PFSK-1 (cell line): ENCODE measurements around the gene AP5Z1.

Experiments
- FOXP2 ChIP-seq: optimal IDR thresholded peaks from 2 replicates; pipeline ENCODE3; 2011; ENCODE audit warnings: borderline replicate concordance, control low read depth, inconsistent platforms; ENCODE audit not compliant: insufficient read depth; ENCODE audit errors: extremely low read length, extremely low read depth
- POLR2AphosphoS5 ChIP-seq: IDR thresholded peaks from 2 replicates; pipeline ENCODE4 v1.6.1; 2012; ENCODE audit warnings: low read depth, mild to moderate bottlenecking, control low read depth, low read length, moderate library complexity
- SIN3A ChIP-seq: IDR thresholded peaks from 2 replicates; pipeline ENCODE4 v1.6.1; 2012; ENCODE audit warnings: mild to moderate bottlenecking, low read length, moderate library complexity, borderline replicate concordance; ENCODE audit not compliant: insufficient read depth
- TAF1 ChIP-seq: IDR thresholded peaks from 2 replicates; pipeline ENCODE4 v1.6.1; 2012; ENCODE audit warnings: low read length, control low read depth, borderline replicate concordance; ENCODE audit not compliant: insufficient read depth
- TF ChIP-seq, protein P1 (sequence below), 2 experiments: IDR thresholded peaks; 2 replicates each; pipeline versions ENCODE4 v1.6.1 to v1.8.0; 2011 to 2012; ENCODE audit warnings: low read depth in 2 of 2, low read length in 2 of 2, control low read depth in 1 of 2, inconsistent platforms in 1 of 2, mild to moderate bottlenecking in 1 of 2, moderate library complexity in 1 of 2; ENCODE audit not compliant: insufficient read depth in 1 of 2

The AP5Z1 gene

DNA sequence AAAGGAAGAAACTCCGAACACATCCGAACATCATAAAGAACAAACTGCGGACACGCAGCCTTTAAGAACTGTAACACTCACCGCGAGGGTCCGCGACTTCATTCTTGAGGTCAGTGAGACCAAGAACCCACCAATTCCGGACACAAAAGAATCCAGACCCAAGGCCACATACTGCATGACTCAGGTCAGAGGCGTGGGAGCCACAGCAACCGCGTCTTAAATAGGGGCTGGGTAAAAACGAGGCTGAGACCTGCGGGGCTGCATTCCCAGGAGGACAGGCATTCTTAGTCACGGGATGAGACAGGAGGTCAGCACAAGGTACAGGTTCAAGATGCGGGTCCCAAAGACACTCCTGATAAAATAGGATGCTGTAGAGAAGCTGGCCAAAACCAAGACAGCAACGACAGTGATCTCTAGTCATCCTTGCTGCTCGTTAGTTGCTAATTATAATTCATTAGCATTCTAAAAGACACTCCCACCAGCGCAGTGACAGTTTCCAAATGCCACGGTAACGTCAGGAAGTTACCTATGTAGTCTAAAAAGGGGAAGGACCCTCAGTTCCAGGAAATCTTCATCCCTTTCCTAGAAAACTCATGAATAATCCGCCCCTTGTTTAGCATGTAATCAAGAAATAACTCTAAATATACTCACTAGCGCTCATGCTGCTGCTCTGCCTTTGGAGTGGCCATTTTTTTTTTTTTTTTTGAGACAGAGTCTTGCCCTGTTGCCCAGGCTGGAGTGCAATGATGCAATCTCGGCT, 19.3 kb downstream of the AP5Z1 start:
- no peak for TF ChIP-seq TAF1
- TF ChIP-seq FOXP2 = no peak
- TF ChIP-seq SIN3A = no peak
- TF ChIP-seq, protein P1, sequence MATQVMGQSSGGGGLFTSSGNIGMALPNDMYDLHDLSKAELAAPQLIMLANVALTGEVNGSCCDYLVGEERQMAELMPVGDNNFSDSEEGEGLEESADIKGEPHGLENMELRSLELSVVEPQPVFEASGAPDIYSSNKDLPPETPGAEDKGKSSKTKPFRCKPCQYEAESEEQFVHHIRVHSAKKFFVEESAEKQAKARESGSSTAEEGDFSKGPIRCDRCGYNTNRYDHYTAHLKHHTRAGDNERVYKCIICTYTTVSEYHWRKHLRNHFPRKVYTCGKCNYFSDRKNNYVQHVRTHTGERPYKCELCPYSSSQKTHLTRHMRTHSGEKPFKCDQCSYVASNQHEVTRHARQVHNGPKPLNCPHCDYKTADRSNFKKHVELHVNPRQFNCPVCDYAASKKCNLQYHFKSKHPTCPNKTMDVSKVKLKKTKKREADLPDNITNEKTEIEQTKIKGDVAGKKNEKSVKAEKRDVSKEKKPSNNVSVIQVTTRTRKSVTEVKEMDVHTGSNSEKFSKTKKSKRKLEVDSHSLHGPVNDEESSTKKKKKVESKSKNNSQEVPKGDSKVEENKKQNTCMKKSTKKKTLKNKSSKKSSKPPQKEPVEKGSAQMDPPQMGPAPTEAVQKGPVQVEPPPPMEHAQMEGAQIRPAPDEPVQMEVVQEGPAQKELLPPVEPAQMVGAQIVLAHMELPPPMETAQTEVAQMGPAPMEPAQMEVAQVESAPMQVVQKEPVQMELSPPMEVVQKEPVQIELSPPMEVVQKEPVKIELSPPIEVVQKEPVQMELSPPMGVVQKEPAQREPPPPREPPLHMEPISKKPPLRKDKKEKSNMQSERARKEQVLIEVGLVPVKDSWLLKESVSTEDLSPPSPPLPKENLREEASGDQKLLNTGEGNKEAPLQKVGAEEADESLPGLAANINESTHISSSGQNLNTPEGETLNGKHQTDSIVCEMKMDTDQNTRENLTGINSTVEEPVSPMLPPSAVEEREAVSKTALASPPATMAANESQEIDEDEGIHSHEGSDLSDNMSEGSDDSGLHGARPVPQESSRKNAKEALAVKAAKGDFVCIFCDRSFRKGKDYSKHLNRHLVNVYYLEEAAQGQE (IDR thresholded peaks at IDR 0.05; ENCODE audit: insufficient read depth in 1 of 2, low read depth in 2 of 2, low read length in 2 of 2) = no peak

DNA sequence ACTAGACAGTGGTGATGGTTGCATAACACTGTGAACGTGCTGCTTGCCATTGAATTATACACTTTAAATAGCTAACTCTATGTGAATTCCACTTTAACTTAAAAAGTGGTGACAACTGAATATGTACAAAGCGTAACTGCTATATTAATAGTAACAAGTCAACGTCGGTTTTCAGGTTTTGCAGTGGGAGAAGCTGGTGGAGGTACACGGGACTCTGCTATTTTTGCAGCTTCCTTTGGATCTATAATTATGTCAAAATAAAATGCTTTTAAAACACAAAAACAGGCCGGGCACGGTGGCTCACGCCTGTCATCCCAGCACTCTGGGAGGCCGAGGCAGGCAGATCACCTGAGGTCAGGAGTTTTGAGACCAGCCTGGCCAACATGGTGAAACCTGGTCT, 21.0 kb downstream of the AP5Z1 start:
- TF ChIP-seq, protein P1 (IDR thresholded peaks at IDR 0.05; ENCODE audit: insufficient read depth in 1 of 2, low read depth in 2 of 2, low read length in 2 of 2) = no peak
- no peak for TF ChIP-seq TAF1
- no peak for TF ChIP-seq POLR2AphosphoS5
- no peak for TF ChIP-seq FOXP2
- TF ChIP-seq SIN3A = no peak

DNA sequence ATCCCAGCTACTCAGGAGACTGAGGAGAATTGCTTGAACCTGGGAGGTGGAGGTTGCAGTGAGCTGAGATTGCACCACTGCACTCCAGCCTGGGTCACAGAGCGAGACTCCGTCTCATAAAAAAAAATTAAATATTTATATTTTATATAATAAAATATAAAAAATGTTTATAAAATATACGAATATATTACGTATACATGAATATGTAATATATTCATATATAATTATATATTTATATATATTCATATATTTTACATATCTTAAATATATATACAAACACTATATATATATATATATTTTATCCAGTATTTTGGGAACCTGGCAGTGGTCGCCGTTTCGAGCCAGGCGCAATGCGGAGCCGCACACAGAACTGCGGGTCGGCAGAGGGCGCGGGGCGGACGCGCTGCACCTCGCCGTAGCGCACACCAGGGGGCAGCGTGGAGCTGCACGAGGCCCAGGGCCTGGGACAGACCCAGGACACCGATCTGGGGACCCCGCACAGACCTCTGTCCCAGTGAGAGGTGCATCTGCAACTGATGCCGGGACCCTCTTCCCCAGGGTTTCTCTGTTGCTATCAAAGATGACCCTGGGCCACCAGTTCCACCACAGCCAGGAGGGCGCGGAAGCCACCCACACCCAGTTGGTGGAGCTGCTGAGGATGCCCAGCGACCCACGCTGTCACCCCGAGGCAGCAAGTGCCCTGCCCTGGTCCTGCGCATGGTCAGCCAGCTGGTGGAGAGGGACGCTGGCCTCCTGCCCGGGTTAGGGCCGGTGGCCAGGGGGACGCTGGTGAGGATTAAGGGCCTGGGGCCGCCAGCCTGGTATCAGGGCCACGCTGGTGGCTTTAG, 22.7 kb downstream of the AP5Z1 start:
- TF ChIP-seq FOXP2 (peak; percentile 77), TAF1 (no peak)

DNA sequence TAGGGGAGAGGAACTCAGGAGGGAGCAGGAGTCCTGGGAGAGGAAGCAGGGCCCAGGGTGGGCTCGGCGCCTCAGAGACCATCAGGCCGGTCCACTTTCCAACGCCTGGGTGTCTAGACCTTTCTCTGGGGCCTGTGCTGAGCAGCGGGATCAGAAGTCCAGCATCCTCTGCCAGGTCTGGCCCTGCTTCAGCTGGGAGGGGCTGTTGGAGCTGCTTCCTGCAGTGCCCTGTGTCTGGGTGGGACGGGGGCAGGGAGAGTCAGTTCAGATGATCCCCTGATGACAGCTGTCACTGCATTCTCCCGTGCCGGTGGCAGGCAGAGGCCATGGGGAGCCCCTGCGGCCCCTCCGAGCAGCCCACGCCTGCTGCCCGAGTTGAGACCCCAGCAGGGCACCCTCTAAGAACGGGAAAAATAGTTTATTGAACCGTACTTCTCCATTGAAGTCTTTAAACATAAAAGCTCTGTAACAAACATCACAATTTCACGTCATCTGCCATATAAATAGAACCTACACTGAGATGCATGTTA, 23.3 kb downstream of the AP5Z1 start:
- TF ChIP-seq POLR2AphosphoS5 = no peak
- TF ChIP-seq FOXP2 = no peak
- no peak for TF ChIP-seq SIN3A
- TF ChIP-seq, protein P1 (IDR thresholded peaks at IDR 0.05; ENCODE audit: insufficient read depth in 1 of 2, low read depth in 2 of 2, low read length in 2 of 2) = no peak
- no peak for TF ChIP-seq TAF1

DNA sequence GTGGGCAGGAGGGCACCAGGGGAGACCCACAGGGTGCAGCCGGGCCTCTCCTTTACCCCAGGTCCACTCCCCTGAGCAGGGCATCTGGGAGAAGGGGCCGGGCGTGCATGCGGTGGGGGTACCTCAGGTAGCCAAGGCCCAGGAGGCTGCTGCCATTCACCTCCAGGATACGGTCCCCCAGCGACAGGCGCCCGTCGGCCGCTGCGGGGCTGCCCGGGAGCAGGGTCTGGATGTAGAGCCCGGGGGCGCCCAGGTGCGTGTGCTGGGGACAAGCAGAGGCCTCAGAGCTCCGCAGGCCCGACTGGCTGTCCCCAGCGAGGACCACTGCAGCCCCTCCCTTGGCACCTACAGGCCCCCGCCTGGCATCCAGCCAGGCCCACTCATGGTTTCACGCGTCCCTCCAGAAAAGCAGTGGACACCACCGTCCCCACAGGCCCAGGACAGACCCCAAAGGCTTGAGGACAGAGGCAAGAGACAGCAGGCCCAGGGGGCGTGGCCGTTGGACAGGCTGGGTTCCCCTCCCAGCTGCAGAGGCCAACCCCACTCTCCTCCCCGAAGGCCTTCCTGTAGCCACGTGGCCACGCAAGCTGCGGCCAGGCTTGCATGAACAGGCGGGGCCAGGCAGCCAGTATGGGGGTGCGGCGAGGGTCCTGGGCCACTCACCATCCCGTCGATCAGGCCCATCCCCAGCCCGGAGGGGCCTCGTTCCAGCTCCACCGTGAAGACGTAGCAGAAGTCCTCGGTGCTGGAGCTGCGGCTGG, 24.3 kb downstream of the AP5Z1 start:
- no peak for TF ChIP-seq FOXP2
- TF ChIP-seq, protein P1 (IDR thresholded peaks at IDR 0.05; ENCODE audit: insufficient read depth in 1 of 2, low read depth in 2 of 2, low read length in 2 of 2) = no peak
- no peak for TF ChIP-seq POLR2AphosphoS5
- TF ChIP-seq SIN3A = no peak
- TF ChIP-seq TAF1 = no peak
